GM12864 (cell line): ENCODE data around the gene ELMO1.

Source experiments
- DNase-seq: peaks from one replicate; pipeline ENCODE4 v3.0.0-alpha.2; 2011; ENCODE audit warnings: low read depth
- H3K4me3 ChIP-seq: 2 replicates; pipeline ENCODE4 v1.5.1; 2011; ENCODE audit warnings: mild to moderate bottlenecking, low read depth, low read length, control low read depth
- TF ChIP-seq, protein P1 (sequence below): IDR thresholded peaks from 2 replicates; pipeline ENCODE4 v1.5.1; 2011; ENCODE audit warnings: low read depth, mild to moderate bottlenecking, moderate library complexity, low read length, control low read depth, inconsistent platforms; ENCODE audit errors: missing control alignments

The ELMO1 gene

GRCh38 chr7:37193087-37193774, 255.4 kb downstream of the ELMO1 start:
- no peak overlapping the region for H3K4me3 ChIP-seq
- TF ChIP-seq, protein P1, sequence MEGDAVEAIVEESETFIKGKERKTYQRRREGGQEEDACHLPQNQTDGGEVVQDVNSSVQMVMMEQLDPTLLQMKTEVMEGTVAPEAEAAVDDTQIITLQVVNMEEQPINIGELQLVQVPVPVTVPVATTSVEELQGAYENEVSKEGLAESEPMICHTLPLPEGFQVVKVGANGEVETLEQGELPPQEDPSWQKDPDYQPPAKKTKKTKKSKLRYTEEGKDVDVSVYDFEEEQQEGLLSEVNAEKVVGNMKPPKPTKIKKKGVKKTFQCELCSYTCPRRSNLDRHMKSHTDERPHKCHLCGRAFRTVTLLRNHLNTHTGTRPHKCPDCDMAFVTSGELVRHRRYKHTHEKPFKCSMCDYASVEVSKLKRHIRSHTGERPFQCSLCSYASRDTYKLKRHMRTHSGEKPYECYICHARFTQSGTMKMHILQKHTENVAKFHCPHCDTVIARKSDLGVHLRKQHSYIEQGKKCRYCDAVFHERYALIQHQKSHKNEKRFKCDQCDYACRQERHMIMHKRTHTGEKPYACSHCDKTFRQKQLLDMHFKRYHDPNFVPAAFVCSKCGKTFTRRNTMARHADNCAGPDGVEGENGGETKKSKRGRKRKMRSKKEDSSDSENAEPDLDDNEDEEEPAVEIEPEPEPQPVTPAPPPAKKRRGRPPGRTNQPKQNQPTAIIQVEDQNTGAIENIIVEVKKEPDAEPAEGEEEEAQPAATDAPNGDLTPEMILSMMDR = no peak
- no peak for DNase-seq

DNA sequence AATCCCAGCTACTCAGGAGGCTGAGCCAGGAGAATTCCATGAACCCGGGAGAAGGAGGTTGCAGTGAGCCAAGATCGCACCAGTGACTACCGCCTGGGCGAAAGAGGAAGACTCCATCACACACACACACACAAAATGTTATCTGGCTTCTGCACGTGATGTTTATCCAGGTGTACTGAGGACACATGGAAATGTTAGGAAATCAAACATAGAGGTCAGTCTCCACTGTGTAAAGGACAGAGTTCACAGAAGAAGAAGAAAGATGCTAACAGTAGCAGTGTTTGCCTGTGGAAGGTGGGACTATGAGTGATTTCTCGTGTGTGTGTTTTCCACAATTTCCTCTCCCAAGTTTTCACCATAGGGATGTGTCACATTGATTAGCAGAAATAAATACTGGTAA, 256.9 kb downstream of the ELMO1 start:
- DNase-seq = no peak
- TF ChIP-seq, protein P1 = no peak
- no peak overlapping the region for H3K4me3 ChIP-seq

DNA sequence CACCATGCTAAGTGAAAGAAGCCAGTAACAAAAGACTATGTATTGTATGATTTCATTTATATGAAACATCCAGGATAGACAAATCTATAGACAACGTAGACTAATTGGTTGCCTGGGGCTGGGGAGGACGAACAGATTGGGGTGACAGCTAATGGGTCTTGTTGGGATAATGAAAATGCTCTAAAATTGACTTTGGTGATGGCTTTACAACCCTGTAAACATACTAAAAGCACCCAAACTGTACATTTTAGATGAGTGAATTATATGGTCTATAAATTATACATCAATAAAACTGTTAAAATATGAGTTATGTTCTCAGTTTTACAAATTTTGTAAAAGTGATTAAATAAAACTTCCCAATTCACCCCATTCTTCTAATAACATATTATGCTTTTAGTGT, 261.5 kb downstream of the ELMO1 start:
- TF ChIP-seq, protein P1 = no peak
- H3K4me3 ChIP-seq = no peak overlapping the region
- DNase-seq = no peak

DNA sequence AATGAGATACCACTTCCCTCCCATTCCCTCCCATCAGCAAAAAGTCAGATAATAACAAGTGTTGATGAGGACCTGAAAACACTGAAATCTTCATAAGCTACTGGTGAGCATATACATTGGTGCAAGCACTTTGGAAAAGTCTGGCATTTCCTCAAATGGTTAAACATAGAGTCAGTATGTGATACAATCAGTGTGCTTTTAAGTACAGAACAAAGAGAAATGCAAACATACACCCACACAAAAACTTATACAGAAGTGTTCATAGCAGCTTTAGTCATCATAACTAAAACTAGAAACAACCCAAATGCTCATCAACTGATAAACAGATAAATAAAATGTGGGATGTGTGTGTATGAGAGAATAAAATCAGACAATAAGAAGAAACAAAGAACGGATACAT, 261.9 kb downstream of the ELMO1 start:
- TF ChIP-seq, protein P1 = no peak
- no peak overlapping the region for H3K4me3 ChIP-seq
- DNase-seq = no peak

DNA sequence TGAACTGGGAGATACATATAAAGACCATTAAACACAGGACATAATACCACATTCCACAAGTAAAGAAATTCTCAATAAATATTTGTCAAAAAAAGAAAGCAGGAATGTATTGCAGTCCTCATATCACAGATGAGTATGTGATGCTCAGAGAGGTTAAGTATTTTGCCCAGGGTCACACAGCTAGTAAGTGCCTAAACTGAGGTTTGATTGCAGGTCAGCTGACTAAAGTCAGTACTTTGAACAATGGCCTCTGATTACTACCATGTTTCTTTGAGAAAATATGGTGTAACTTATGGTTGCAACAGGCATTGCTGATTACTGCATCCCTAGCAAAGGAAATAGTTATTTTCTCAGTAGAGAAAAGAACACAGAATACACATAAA, 267.1 kb downstream of the ELMO1 start:
- no peak for DNase-seq
- no peak overlapping the region for H3K4me3 ChIP-seq
- TF ChIP-seq, protein P1 = no peak

GRCh38 chr7:37180828-37181549, 267.7 kb downstream of the ELMO1 start:
- TF ChIP-seq, protein P1 = no peak
- DNase-seq = no peak
- no peak overlapping the region for H3K4me3 ChIP-seq

GRCh38 chr7:37176079-37176478, 272.6 kb downstream of the ELMO1 start:
- TF ChIP-seq, protein P1 = no peak
- no peak overlapping the region for H3K4me3 ChIP-seq
- DNase-seq = no peak
